ENCODE measurements around the gene SHC3.

SHC3 gene

GRCh38 chr9:89109666-89110065, 69.0 kb downstream of the SHC3 start:
- DNase-seq, result no peak

- DNase-seq, result no peak
Measured at GRCh38 chr9:89107406-89107805, 71.2 kb downstream of the SHC3 start.

- DNase-seq, result no peak
Measured at GRCh38 chr9:89106224-89106851, 72.3 kb downstream of the SHC3 start.

- no peak for DNase-seq
Measured at GRCh38 chr9:89104821-89105220, 73.8 kb downstream of the SHC3 start.

- DNase-seq, result no peak
Measured at GRCh38 chr9:89097219-89097618, 81.4 kb downstream of the SHC3 start.

- no peak for DNase-seq
Measured at GRCh38 chr9:89096807-89097206, 81.8 kb downstream of the SHC3 start.

GRCh38 chr9:89095761-89096528, 82.7 kb downstream of the SHC3 start:
- peak in 1 of 51 donors; percentile 8 for DNase-seq

GRCh38 chr9:89093201-89093975, 85.2 kb downstream of the SHC3 start:
- no peak for DNase-seq

- DNase-seq, result no peak
Measured at GRCh38 chr9:89089176-89089575, 89.4 kb downstream of the SHC3 start.

- DNase-seq, result no peak
Measured at GRCh38 chr9:89083626-89084025, 95.0 kb downstream of the SHC3 start.

GRCh38 chr9:89080193-89080592, 98.4 kb downstream of the SHC3 start:
- DNase-seq, result peak in 3 of 51 donors; percentile 8 to 19 (median 13)

GRCh38 chr9:89079391-89079790, 99.2 kb downstream of the SHC3 start:
- no peak for DNase-seq

GRCh38 chr9:89078860-89079259, 99.8 kb downstream of the SHC3 start:
- no peak for DNase-seq

GRCh38 chr9:89078421-89078820, 100.2 kb downstream of the SHC3 start:
- no peak for DNase-seq

- DNase-seq, result peak in 1 of 51 donors; percentile 3
Measured at GRCh38 chr9:89077519-89077918, 101.1 kb downstream of the SHC3 start.

- no peak for DNase-seq
Measured at GRCh38 chr9:89073397-89073796, 105.2 kb downstream of the SHC3 start.

- no peak for DNase-seq
Measured at GRCh38 chr9:89071591-89071990, 107.0 kb downstream of the SHC3 start.

- no peak for DNase-seq
Measured at GRCh38 chr9:89066835-89067234, 111.8 kb downstream of the SHC3 start.

- DNase-seq, result no peak
Measured at GRCh38 chr9:89065921-89066320, 112.7 kb downstream of the SHC3 start.

GRCh38 chr9:89060790-89061189, 117.8 kb downstream of the SHC3 start:
- DNase-seq, result no peak

- no peak for DNase-seq
Measured at GRCh38 chr9:89059925-89060506, 118.6 kb downstream of the SHC3 start.

GRCh38 chr9:89058906-89059305, 119.7 kb downstream of the SHC3 start:
- no peak for DNase-seq

Data from hypothalamus (tissue), 51 donors.